ENCODE results near the gene BPNT1.

BPNT1 gene

DNA sequence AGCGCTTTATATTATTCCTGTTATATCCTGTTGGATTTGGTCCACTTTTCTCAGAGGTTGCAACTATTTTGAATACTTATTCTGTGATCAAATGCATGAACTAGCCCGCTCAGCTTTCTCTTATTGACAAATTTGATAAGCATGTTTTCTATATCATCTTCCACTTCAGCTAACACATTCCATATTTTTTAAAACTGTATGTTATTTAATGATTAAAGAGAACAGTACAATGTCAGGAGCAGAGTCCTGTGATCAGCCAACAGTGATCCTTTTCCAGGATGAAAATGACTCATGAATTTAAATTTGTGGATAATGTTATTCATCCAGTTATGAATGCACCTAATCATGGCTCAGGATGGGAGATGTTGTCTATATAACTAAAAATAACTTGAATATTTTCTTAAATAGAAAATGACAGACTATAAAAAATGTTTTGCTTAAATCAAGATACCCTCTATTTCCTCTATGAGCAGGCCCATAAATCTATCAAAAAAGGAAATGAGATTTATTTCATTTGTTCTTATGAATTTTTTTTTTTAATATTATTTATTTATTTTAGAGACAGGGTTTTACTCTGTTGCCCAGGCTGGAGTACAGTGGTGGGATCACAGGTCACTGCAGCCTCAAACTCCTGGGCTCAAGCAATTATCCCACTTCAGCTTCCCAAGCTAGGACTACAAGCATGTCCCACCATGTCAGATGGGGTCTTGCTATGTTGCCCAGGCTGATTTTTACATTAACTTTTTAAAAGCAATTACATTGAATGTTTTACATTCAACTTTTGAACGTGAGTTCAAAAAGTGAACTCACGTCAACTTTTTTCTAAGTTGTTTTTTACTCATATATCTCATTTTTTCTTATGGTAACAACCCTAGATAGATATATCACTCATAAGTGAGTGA, 12.5 kb downstream of the BPNT1 start:
- DNase-seq: no peak

DNA sequence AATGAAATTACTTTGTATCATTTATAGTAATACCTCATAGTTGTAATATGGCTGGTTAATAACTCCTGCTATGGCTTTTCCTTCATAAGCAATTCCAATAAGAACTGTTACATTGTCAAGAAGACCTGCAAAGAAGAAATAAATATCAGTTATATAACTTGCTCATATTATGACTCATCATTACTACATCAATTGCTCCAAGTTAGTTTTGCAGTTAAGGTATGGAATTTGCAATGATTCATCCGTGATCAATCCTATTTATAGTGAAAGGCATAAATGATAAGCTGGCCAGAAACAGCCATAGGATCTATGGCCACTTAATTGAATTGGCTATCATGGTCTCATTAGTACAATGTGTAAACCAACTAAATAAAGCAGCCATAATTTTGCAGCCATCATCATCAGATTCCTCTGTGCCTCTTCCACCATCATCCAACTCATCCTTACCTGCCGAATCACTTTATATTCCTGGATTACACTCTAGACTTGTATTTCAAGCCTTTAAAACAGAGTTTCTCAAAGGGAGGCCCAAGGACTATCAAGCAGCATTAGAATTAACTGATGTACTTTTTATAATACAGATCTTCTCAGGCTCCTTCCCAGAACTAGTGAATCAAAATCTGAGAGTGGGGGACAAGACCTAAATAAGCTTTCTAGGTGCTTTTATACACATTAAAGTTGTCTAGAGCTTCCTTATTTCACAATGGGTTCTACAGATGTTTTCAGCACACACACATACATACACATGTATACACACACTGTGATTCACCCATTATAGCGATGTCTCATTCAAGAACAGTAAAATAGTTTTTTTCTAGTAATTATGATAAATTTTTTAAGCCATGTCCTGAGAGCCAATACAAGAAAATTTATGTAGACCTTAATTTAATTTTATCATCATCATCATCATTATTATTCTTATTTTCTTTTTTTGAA, 22.1 kb downstream of the BPNT1 start:
- no peak for DNase-seq

DNA sequence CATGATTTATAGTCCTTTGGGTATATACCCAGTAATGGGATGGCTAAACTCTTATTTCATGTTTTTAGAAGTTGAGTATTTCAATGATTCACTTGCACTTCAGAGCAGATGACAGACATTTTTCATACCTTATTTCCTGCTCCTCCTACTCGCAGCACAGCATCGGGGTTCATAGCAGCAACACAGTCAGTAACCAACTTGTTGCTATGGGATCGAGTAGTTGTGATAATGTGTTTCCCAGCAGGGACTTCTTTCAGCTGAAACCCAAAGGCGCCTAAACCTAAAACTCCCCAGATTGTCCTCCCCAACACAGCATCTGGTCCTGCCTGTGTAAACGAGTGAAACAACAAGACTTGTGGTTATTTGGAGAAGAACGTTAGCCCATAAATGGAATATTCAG, 27.0 kb downstream of the BPNT1 start:
- no peak for DNase-seq

DNA sequence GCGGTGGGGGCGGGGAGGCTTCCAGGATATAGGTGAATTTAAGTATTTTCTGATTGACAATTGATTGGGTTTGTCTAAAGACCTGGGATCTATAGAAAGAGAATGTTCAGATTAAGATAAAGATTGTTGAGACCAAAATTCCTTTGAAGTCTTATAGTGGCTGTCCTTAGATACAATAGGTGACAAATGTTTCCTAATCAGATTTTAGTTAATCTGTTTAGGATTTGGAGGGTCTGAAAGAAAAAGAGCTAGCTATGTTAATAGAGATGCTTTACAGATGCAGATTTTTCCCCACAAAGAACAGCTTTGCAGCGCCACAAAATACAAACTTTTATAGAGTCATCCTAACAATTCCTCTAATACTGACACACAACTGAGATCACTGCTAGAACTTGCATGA, 28.7 kb downstream of the BPNT1 start:
- DNase-seq: no peak

DNA sequence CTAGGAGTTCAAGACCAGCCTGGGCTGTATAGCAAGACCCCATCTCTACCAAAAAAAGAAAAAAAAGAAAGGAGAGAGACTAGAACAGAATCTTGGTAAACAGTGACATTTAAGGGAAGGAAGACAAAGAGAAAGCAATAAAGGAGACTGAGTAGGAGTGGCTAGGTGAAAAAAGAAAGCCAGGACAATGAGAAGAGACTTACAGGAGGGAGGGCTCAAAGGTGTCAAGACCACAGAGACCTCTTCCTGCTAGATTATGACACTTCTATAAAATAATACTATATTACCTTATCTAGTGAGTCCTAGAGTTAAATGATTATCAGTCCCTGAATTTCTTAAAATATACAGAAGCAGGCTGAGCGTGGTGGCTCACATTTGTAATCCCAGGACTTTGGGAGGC, 33.2 kb downstream of the BPNT1 start:
- DNase-seq: no peak

DNA sequence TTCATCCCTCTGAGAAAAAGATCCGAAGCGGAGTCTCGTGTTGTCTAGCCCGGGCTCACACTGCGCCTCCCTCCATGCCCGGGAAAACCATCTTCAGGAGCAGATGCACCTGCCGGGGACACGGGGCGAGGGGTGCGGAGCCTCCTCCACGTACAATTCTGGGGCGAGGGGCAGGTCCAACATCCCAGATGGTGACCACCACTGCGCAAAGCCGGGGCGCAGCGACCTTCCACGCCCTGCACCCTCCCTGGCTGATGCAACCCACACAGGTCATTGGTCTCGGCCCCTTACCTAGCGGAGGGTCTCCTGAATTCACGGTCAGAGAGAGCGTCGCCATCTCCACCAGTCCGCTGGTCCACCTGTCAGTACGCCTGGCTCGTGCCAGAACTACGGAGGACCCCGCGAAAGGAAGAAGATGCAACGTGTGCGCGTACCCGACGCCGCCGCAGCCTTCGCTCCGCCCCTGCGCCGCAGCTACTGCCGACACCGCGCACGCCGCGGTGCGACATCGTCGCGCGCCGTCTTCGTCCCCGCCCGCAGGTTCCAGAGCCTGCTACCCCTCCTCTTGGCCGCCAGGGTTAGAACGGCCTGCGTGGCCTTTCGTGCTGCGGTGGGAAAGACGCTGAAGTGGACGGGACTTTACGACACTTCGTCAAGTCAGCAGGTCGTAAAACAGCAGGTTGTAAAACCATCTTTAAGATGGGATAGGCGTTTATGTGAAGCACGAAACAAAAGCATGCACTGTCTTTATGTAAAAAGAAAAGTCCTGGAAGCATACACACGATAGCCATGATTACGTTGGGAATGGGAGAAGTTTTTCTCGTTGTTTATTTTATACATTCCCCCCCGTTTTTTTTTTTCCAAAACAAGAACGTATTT, 43.3 kb downstream of the BPNT1 start, which contains the start of gene EPRS1:
Gene EPRS1, minus strand, starts transcription at position 454 of the 879 bp plus-strand sequence. Its CDS starts 117 bp downstream, at position 337.
- peak; percentile 98 for DNase-seq

DNA sequence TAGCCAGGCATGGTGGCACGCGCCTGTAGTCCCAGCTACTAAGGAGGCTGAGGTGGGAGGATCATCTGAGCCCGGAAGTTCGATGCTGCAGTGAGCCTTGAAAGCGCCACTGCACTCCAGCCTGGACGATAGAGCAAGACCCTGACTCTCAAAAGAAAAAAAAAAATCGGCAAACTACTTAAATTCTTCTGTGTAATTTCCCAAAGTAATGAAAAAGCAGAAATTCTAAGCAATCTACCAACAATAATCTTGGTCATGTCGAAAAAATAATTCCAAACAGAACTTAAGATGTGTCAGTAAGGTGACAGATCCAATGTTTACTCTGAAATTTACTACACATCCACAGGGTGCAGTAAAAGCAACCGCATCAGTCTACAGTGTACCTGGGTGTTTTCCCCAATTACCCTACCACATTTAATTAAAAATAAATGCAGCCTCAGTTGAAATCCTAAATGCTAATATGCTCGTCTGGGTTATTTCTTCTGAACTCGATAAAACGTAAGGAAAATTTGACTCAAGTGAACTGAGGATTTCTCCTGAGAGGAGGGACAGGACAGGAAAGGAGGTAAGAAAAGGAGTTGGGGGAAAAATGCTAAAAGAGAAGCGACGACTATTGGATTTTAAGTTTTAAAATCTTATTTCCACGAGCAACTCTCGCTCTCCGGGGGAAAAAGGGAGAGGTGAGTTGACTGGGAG, 44.1 kb downstream of the BPNT1 start:
- DNase-seq: peak; percentile 27

DNA sequence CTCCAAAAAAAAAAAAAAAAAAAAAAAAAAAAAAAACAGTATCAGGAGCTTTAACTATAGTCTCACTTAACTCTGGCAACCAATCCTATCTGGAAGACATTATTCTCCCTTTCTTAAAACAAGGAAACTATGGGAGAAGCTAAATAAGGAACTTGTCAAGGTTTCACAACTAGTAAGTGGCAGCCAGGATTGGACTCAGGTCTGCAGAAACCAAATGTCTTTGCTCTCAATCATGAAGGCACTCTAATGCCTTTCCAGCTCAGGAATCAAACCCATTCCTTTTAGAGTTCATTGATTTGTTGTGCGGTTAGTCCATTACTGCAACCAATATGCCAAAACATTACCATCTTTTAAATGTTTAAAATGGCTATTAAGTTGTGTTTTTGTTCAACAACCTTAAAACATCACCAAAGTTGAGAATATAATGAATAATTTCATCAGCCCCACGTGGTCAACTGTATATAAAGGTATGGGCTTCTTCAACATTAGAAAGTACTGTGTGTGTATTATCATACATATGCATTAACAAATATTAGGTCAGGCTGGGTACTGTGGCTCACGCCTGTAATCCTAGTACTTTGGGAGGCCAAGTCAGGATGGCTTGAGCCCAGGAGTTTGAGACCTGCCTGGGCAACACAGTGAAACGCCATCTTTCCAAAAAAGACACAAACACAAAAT, 44.8 kb downstream of the BPNT1 start:
- DNase-seq: peak; percentile 35

DNA sequence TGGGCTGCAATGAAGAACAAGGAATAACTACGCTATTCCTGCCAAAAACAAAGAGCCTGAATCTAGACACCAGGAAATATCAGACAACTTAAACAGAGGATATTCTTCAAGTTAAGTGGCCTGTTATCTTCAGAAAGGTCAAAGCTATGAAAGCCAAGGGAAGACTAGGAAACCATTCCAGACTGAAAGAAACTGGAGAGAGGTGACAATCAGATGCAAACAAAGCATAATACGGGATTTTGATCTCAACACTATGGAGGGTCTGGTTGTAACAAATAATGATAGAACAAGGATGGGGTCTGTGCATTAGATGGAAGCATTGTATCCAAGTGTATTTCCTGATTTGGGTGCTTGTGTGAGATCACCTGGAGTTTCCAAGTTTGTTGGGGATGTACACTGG, 45.9 kb downstream of the BPNT1 start:
- DNase-seq: no peak

DNA sequence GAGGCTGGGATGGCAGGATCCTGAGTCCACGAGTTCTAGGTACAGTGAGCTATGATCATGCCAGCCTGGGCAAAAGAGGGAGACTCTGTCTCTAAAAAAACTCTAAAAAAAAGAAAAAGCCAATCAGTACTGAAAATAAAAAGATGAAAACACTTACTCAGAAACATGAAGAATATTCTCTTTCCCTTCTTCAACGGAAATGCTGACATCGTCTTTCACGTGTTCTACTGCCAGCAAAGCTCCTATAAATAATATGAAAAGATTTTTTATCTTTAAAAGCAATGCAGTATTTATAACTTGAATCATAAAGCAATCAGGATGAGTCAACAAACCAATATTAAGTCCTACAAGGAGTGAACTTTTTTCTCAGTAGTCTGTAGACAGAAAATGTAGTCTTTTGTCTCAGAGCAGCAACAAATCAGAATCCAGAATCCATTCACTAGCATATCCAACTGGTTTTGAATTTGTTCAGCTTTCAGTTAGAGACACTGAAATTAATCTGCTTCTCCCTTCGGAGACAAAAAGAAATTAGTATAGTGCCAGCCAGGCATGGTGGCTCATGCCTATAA, 49.5 kb downstream of the BPNT1 start:
- no peak for DNase-seq

DNA sequence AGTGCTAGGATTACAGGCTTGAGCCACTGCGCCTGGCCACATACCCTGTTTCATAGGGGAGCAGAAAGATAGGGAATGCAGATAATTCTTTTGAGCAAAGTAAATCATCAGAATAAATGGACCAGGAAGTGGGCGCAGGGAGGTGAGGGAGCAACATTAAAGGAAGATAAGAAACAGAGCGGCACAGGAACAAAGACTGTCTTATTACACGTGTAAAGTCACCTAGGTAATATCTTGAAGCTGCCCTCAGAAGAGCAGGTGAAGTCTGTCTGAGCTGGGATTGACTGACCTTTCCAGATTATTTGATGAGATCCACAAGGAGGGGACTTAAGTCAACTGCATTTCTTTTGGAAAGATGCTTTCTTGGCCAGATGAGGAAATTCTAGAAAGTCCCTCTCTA, 50.9 kb downstream of the BPNT1 start:
- no peak for DNase-seq

DNA sequence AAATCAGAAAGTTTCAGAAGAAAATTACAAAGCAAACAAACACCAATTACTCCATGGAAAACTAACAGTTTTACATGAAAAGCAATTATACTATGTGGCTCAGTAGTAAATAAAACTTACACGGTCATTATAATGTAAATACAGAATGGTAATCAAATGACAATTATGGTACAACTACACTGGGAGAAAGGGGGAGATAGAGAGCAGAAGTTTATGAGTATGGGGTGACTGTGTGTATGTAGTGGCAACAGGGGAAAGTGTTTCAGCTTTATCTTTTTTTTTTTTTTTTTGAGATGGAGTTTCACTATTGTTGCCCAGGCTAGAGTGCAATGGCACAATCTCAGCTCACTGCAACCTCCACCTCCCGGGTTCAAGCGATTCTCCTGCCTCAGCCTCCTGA, 51.8 kb downstream of the BPNT1 start:
- DNase-seq: peak; percentile 41

DNA sequence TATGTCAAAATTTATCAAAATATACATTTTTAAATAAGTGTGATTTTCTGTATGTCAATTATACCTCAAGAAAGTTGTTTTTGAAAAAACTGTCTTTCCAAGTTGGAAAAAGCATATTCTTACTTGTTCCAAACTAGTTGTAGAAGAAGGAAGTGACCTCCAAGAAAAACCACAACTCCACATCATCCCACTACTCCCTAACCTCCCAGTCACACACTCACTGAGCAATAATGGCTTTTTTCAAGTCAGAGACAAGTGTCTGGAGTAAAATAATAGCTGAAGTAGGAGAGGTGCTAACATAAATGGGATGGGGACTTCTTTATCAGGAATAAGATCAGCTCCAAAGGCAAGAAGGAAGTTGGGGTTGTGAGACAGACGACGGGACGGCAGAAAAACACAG, 56.7 kb downstream of the BPNT1 start:
- peak; percentile 7 for DNase-seq

DNA sequence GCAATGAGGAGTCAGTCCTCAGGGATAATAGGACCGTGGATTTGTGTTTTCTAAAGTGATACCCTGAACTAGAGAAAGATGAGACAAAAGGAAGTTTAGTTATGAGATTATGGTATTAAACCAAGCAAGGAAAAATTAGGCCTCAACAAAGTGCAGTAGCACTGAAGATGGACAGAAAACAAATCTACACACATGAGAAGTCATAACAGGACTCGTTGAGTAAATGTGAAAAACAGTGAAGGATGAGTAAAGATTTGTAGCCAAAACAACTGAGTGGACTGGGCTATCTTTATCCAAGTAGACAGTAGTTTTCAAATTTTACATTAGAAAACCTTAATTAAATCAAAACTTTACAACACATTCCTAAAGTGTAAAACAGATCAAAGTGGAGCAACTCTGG, 58.3 kb downstream of the BPNT1 start:
- DNase-seq: no peak

DNA sequence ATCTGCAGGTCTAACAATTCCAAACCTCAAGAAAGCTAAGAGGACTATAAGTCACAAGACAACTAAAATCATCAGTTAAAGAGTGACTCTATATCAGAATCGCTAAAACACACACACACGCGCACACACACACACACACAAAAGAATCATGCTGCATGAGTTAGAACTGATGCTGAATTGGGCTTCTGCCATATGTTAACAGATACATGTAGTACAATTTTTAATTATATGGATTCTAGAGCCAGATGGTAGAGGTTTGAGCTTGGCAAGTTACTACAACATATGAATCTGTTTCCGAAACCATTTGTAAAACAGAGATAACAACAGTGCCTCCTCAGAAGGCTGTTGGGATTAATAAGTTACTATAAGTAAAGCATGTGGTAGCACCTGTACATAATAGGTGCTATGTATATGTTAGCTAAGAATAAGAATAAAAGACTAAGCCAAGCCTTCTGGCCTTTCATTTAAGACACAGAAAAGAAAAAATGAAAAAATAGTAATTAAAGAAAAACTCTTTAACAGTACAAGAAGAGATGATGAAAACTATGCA, 61.2 kb downstream of the BPNT1 start:
- peak; percentile 3 for DNase-seq

DNA sequence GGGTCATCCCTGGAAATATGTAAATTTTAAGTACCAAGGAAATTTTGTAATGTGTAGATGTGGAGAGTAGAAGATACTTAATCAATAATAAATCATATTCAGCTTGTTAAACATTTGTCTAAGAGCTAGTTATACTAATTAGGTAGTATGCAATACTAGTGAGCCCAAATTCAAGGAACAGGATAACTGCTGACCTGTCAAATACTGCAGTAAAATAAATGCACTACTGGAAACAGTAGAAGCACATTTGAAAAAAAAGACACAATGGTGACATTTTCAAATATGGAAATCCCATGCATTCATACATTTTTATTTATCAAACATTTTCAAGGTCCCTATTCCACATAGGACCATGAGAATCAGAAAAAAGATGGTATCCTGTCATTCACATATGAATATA, 70.5 kb downstream of the BPNT1 start:
- no peak for DNase-seq

DNA sequence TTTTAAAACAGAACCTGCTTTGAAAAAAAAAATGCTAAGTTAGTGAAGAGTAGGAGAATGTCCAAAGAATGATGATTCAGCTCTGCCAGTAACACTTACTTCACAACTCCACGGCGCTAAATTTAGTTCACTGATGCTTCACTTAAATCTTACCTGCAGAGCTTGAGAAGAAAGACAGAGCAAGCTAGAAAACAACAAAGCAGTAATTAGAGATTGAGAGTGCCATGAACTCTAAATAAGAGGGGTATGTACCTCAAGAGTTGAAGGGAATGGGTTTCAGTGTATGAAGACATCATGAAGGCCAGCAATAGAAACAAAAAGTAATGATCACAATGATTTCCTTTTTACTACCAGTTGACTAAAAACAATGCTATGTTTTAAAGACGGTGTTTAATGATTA, 76.1 kb downstream of the BPNT1 start:
- no peak for DNase-seq

DNA sequence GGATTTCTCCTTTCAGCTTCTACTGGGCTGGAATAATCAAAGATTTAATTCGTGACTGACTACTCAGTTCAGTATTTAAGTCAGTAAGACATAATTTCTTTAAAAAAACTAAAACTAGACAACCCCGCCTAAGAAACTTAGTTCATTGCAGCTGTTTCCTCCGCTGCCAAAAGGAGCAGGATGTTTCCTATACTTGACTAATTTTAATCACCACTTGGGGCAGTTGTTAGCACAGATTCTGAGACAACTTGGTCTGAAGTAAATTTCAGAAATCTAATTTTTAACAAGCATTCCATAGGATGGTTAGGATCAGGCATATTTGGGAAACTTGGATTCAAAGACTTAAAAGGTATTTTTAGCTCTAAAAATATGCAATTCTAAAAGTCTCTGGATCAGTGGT, 77.3 kb downstream of the BPNT1 start:
- DNase-seq: peak; percentile 41

DNA sequence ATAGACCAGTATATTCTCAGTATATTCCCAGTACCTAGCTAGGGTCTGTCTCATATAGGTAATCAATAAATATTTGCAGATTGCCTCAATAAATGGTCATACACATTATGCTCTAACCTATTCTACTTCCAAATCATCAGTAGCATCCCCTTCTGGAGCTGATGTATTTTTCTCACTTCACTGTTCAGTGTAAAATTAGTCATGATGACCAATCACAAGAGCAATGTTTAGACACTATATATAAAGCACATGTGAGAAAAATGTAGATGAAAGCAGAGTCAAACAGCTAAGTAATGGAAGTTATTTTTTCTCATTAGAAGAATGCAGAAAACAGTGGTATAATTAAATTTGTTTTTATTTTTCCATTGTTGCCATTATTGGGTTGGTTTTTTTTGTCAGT, 78.0 kb downstream of the BPNT1 start:
- no peak for DNase-seq

All from hematopoietic multipotent progenitor cell treated with erythropoietin and hydrocortisone succinate and interleukin-3 and kit ligand, for 4 days (in vitro differentiated cells).